HepG2 (cell line): ENCODE data around the gene RNF6. TPM values are rescaled to one million over a fixed set of nuclear protein-coding genes. Genes with fewer than 3 reads are reported as not detected.

Experiments used
- FOSL2 ChIP-seq: sonication (generic); formaldehyde crosslinking; IDR thresholded peaks from 2 replicates; pipeline ENCODE4 v1.4.0; 2020; ENCODE audit warnings: missing genetic modification reagents
- HNRNPUL1 ChIP-seq: fragments of 200-400 bp; formaldehyde crosslinking; IDR thresholded peaks from 2 replicates; pipeline ENCODE4 v1.6.1; 2017; ENCODE audit warnings: low read depth, mild to moderate bottlenecking, low read length, moderate library complexity
- HOXA9 ChIP-seq: sonication (generic); formaldehyde crosslinking; IDR thresholded peaks from 2 replicates; pipeline ENCODE4 v1.8.1; 2022; ENCODE audit warnings: missing genetic modification reagents, mild to moderate bottlenecking, moderate library complexity, borderline replicate concordance
- JUND ChIP-seq: sonication (generic); formaldehyde crosslinking; IDR thresholded peaks from 2 replicates; pipeline ENCODE4 v1.8.0; 2022; ENCODE audit warnings: mild to moderate bottlenecking, missing genetic modification reagents
- KAT7 ChIP-seq: IDR thresholded peaks from 2 replicates; pipeline ENCODE4 v1.6.1; 2018; ENCODE audit warnings: borderline replicate concordance, missing compliant biosample characterization
- MEF2D ChIP-seq: sonication (generic); formaldehyde crosslinking; IDR thresholded peaks from 2 replicates; pipeline ENCODE4 v1.5.1; 2020; ENCODE audit warnings: mild to moderate bottlenecking, missing genetic modification reagents
- NR3C1 ChIP-seq: sonication (generic); formaldehyde crosslinking; IDR thresholded peaks from 2 replicates; pipeline ENCODE4 v1.4.0; 2020; ENCODE audit warnings: missing genetic modification reagents
- RAD51 ChIP-seq: fragments of 450-650 bp; IDR thresholded peaks from 2 replicates; pipeline ENCODE4 v1.6.1; 2016; ENCODE audit warnings: borderline replicate concordance
- SRSF9 ChIP-seq: fragments of 200-400 bp; formaldehyde crosslinking; IDR thresholded peaks from 2 replicates; pipeline ENCODE4 v1.6.1; 2018; ENCODE audit warnings: borderline replicate concordance, mild to moderate bottlenecking, low read depth, low read length; ENCODE audit not compliant: insufficient read depth, poor library complexity, severe bottlenecking
- TOE1 ChIP-seq: sonication (generic); formaldehyde crosslinking; IDR thresholded peaks from 2 replicates; pipeline ENCODE4 v1.4.0; 2020; ENCODE audit warnings: mild to moderate bottlenecking, missing genetic modification reagents
- ZKSCAN1 ChIP-seq: fragments of 150-350 bp; IDR thresholded peaks from 2 replicates; pipeline ENCODE4 v1.6.1; 2014; ENCODE audit warnings: low read length
- ZNF264 ChIP-seq: sonication (generic); formaldehyde crosslinking; IDR thresholded peaks from 2 replicates; pipeline ENCODE4 v1.4.0; 2020; ENCODE audit warnings: missing genetic modification reagents
- ZNF44 ChIP-seq: sonication (generic); formaldehyde crosslinking; IDR thresholded peaks from 2 replicates; pipeline ENCODE4 v1.5.1; 2020; ENCODE audit warnings: mild to moderate bottlenecking, missing genetic modification reagents
- ZNF501 ChIP-seq: sonication (generic); formaldehyde crosslinking; IDR thresholded peaks from 2 replicates; pipeline ENCODE4 v1.5.1; 2020; ENCODE audit warnings: mild to moderate bottlenecking, moderate library complexity, missing genetic modification reagents
- ZNF670 ChIP-seq: sonication (generic); formaldehyde crosslinking; IDR thresholded peaks from 2 replicates; pipeline ENCODE4 v1.8.0; 2022; ENCODE audit warnings: mild to moderate bottlenecking, missing genetic modification reagents, borderline replicate concordance
- ZNF7 ChIP-seq: IDR thresholded peaks from 2 replicates; pipeline ENCODE4 v1.6.1; 2016; ENCODE audit warnings: missing biosample characterization, missing genetic modification reagents
- ZNF780A ChIP-seq: sonication (generic); formaldehyde crosslinking; IDR thresholded peaks from 2 replicates; pipeline ENCODE4 v1.8.0; 2022; ENCODE audit warnings: mild to moderate bottlenecking, missing genetic modification reagents, moderate library complexity
- ZNF781 ChIP-seq: sonication (generic); formaldehyde crosslinking; IDR thresholded peaks from 2 replicates; pipeline ENCODE4 v1.5.1; 2020; ENCODE audit warnings: borderline replicate concordance, mild to moderate bottlenecking, missing genetic modification reagents; ENCODE audit errors: not compliant biosample characterization
- ZNF788 ChIP-seq: sonication (generic); formaldehyde crosslinking; IDR thresholded peaks from 2 replicates; pipeline ENCODE4 v1.5.0; 2020; ENCODE audit warnings: mild to moderate bottlenecking, missing genetic modification reagents, borderline replicate concordance
- polyA plus RNA-seq, 8 experiments: library from polyadenylated mRNA; depleted of rRNA in 3 of 8; stranded (reverse) in 7 of 8; unstranded in 1 of 8; fragments of >200 nt; fragmentation: Illumina TruSeq in 4 of 8; extraction: Trizol in 4 of 8; gene quantifications; 2 replicates each; pipeline versions ENCODE4 v1.2.1 to v1.2.3, GENCODE V29; 2011 to 2016; ENCODE audit warnings: low read depth in 4 of 8, missing spikeins in 1 of 8, mixed read lengths in 1 of 8; ENCODE audit not compliant: insufficient read depth in 1 of 8
- total RNA-seq, 5 experiments: library from RNA; depleted of rRNA; stranded (reverse); fragments of >200 nt; fragmentation: Illumina TruSeq; extraction: Trizol; gene quantifications; 2 replicates each; pipeline ENCODE4 v1.2.3, GENCODE V29; 2016; ENCODE audit warnings: low read depth in 1 of 5
- TF ChIP-seq, protein P1 (sequence below), 2 experiments: sonication (generic) in 1 of 2; formaldehyde crosslinking in 1 of 2; IDR thresholded peaks; 2 replicates each; pipeline versions ENCODE4 v1.6.1 to v1.9.0; 2014 to 2022; ENCODE audit warnings: antibody characterized with exemption in 1 of 2, borderline replicate concordance in 1 of 2, inconsistent platforms in 1 of 2, low read depth in 1 of 2, missing genetic modification reagents in 1 of 2
- TF ChIP-seq, protein P2 (sequence below): sonication (generic); formaldehyde crosslinking; IDR thresholded peaks from 2 replicates; pipeline ENCODE4 v1.8.0; 2023; ENCODE audit warnings: mild to moderate bottlenecking, missing genetic modification reagents

Gene RNF6
- total and polyA plus RNA-seq, 2 of the 13 experiments (the other 11 are each of a cell fraction or from before 2014, with no cell fraction given): 14.6 to 36.8 TPM

DNA sequence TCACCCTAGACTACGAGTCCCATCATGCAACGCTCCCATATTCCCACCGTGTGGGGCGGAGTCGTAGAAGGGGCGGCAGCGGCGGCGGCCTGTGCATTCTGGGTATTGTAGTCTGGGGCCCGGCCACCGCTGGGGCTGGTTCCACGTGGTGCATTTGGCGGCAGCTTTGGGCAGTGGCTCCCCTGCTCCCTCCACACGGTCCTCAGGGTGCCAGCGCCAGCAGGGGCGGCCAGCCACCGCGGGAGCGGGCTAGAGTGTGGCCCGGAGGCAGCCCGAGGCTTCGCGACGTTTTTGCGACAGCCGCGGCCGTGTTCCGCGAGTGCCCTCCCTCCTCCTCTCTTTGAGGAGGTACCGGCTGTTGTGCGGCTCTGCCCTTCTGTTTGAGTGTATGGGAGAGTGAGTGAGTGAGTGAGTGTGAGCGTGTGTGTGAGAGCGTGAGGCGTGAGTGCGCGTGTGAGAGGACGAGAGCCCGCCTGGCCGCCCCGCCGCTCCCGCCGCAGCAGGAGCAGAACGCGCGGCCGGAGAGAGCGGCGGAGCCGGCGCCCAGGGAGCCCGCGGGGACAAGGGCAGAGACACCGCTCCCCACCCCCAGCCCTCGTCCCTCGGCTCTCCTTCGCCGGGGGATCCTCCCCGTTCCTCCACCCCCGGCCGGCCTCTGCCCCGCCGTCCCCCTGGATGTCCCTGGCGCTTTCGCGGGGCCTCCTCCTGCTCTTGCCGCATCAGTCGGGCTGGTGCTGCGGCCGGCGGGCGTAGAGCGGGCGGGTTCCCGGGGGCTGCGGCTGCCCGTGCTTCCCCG lies 31.9 kb upstream of the RNF6 start, which contains the start of gene CDK8 (continued):
- TF ChIP-seq, protein P1, sequence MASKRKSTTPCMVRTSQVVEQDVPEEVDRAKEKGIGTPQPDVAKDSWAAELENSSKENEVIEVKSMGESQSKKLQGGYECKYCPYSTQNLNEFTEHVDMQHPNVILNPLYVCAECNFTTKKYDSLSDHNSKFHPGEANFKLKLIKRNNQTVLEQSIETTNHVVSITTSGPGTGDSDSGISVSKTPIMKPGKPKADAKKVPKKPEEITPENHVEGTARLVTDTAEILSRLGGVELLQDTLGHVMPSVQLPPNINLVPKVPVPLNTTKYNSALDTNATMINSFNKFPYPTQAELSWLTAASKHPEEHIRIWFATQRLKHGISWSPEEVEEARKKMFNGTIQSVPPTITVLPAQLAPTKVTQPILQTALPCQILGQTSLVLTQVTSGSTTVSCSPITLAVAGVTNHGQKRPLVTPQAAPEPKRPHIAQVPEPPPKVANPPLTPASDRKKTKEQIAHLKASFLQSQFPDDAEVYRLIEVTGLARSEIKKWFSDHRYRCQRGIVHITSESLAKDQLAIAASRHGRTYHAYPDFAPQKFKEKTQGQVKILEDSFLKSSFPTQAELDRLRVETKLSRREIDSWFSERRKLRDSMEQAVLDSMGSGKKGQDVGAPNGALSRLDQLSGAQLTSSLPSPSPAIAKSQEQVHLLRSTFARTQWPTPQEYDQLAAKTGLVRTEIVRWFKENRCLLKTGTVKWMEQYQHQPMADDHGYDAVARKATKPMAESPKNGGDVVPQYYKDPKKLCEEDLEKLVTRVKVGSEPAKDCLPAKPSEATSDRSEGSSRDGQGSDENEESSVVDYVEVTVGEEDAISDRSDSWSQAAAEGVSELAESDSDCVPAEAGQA (IDR thresholded peaks at IDR 0.05; ENCODE audit: low read depth): no peak
- TF ChIP-seq, protein P1 (CRISPR knock-in tag; IDR thresholded peaks at IDR 0.05; ENCODE audit: borderline replicate concordance): no peak
- TF ChIP-seq SRSF9 (no peak), JUND (CRISPR knock-in tag) (no peak), MEF2D (CRISPR knock-in tag) (no peak), NR3C1 (no peak), HNRNPUL1 (no peak), HOXA9 (CRISPR knock-in tag) (no peak), ZNF7 (no peak), ZNF670 (CRISPR knock-in tag) (0 out of 2 replicates have a peak, but pooled peaks have one; percentile 37), FOSL2 (0 out of 2 replicates have a peak, but pooled peaks have one; percentile 5), ZNF264 (CRISPR knock-in tag) (0 out of 2 replicates have a peak, but pooled peaks have one; percentile 46), ZNF788 (CRISPR knock-in tag) (peak; percentile 74; the same call in 1 of the 2 replicates), ZNF501 (CRISPR knock-in tag) (peak; percentile 81), ZNF44 (no peak), KAT7 (CRISPR knock-in tag) (peak; percentile 73; the same call in 1 of the 2 replicates), TOE1 (no peak), ZNF781 (CRISPR knock-in tag) (no peak), RAD51 (no peak), ZNF780A (CRISPR knock-in tag) (no peak), ZKSCAN1 (no peak)
- TF ChIP-seq, protein P2, sequence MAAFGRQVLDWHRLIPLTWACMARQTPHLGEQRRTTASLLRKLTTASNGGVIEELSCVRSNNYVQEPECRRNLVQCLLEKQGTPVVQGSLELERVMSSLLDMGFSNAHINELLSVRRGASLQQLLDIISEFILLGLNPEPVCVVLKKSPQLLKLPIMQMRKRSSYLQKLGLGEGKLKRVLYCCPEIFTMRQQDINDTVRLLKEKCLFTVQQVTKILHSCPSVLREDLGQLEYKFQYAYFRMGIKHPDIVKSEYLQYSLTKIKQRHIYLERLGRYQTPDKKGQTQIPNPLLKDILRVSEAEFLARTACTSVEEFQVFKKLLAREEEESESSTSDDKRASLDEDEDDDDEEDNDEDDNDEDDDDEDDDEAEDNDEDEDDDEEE (CRISPR knock-in tag): no peak
